ENCODE data around the gene DPP10.

DPP10 gene

GRCh38 chr2:115299199-115299598, 856.8 kb downstream of the DPP10 start:
- H3K18ac ChIP-seq (ENCODE audit: low read length), result no peak overlapping the region
- no peak overlapping the region for H3K4me2 ChIP-seq (ENCODE audit: low read length)
- H3K79me1 ChIP-seq (ENCODE audit: low read length), result no peaks in the 10 kb centered on the region
- no peak overlapping the region for H2BK15ac ChIP-seq (replicated peaks; ENCODE audit: low read depth)
- WGBS (ENCODE audit: extremely low coverage, insufficient coverage, low lambda C conversion rate), result no CpG with 5 or more reads among the region's 2 CpGs
- no peak overlapping the region for H4K5ac ChIP-seq (ENCODE audit: low read length)
- no peak overlapping the region for H4K8ac ChIP-seq (ENCODE audit: low read depth, low read length)
- no peak overlapping the region for H3K4ac ChIP-seq (ENCODE audit: low read depth, low read length)
- H3K23ac ChIP-seq (ENCODE audit: low read length), result no peak overlapping the region
- no peak overlapping the region for H2BK120ac ChIP-seq (ENCODE audit: low read depth, low read length)
- DNase-seq, result no peak
- no peak overlapping the region for H3K27ac ChIP-seq (ENCODE audit: low read depth, low read length)
- no peak overlapping the region for H3K56ac ChIP-seq (ENCODE audit: low read length)
- no peak overlapping the region for H3K4me3 ChIP-seq (ENCODE audit: low read length)
- no peak overlapping the region for H2AK5ac ChIP-seq (ENCODE audit: low read length)
- H3K36me3 ChIP-seq (ENCODE audit: control insufficient read depth, insufficient read depth, low read length), result no peaks in the 10 kb centered on the region
- no peaks in the 10 kb centered on the region for H3K27me3 ChIP-seq (ENCODE audit: insufficient read depth, low read length, poor library complexity)
- H3K79me2 ChIP-seq (ENCODE audit: control insufficient read depth, insufficient read depth, low read length), result no peaks in the 10 kb centered on the region
- H3K9ac ChIP-seq (ENCODE audit: low read length), result no peak overlapping the region
- no peaks in the 10 kb centered on the region for H3K4me1 ChIP-seq (ENCODE audit: control insufficient read depth, low read depth, low read length)
- no peak overlapping the region for H2BK5ac ChIP-seq (ENCODE audit: low read length)

GRCh38 chr2:115305712-115306111, 863.3 kb downstream of the DPP10 start:
- DNase-seq, result no peak
- Histone ChIP-seq H3K79me1 (ENCODE audit: low read length) (no peaks in the 10 kb centered on the region), H3K79me2 (ENCODE audit: control insufficient read depth, insufficient read depth, low read length) (no peaks in the 10 kb centered on the region), H4K8ac (ENCODE audit: low read depth, low read length) (no peak overlapping the region), H3K9ac (ENCODE audit: low read length) (no peak overlapping the region), H4K5ac (ENCODE audit: low read length) (no peak overlapping the region), H3K4ac (ENCODE audit: low read depth, low read length) (no peak overlapping the region), H3K36me3 (ENCODE audit: control insufficient read depth, insufficient read depth, low read length) (no peaks in the 10 kb centered on the region), H3K18ac (ENCODE audit: low read length) (no peak overlapping the region), H3K27ac (ENCODE audit: low read depth, low read length) (no peak overlapping the region), H3K4me3 (ENCODE audit: low read length) (no peak overlapping the region), H3K27me3 (ENCODE audit: insufficient read depth, low read length, poor library complexity) (no peaks in the 10 kb centered on the region), H3K4me2 (ENCODE audit: low read length) (no peak overlapping the region), H3K4me1 (ENCODE audit: control insufficient read depth, low read depth, low read length) (no peaks in the 10 kb centered on the region), H2BK120ac (ENCODE audit: low read depth, low read length) (no peak overlapping the region), H2BK15ac (replicated peaks; ENCODE audit: low read depth) (no peak overlapping the region), H3K56ac (ENCODE audit: low read length) (no peak overlapping the region), H2BK5ac (ENCODE audit: low read length) (no peak overlapping the region), H3K23ac (ENCODE audit: low read length) (no peak overlapping the region), H2AK5ac (ENCODE audit: low read length) (no peak overlapping the region)
- no CpG with 5 or more reads among the region's 1 CpG for WGBS (ENCODE audit: extremely low coverage, insufficient coverage, low lambda C conversion rate)

- no CpG with 5 or more reads among the region's 4 CpGs for WGBS (ENCODE audit: extremely low coverage, insufficient coverage, low lambda C conversion rate)
- Histone ChIP-seq H2BK120ac (ENCODE audit: low read depth, low read length) (no peak overlapping the region), H3K4ac (ENCODE audit: low read depth, low read length) (no peak overlapping the region), H3K27me3 (ENCODE audit: insufficient read depth, low read length, poor library complexity) (no peaks in the 10 kb centered on the region), H3K27ac (ENCODE audit: low read depth, low read length) (no peak overlapping the region), H3K18ac (ENCODE audit: low read length) (no peak overlapping the region), H4K8ac (ENCODE audit: low read depth, low read length) (no peak overlapping the region), H2BK5ac (ENCODE audit: low read length) (no peak overlapping the region), H3K56ac (ENCODE audit: low read length) (no peak overlapping the region), H3K23ac (ENCODE audit: low read length) (no peak overlapping the region), H3K79me2 (ENCODE audit: control insufficient read depth, insufficient read depth, low read length) (no peaks in the 10 kb centered on the region), H3K4me1 (ENCODE audit: control insufficient read depth, low read depth, low read length) (no peaks in the 10 kb centered on the region), H3K79me1 (ENCODE audit: low read length) (no peaks in the 10 kb centered on the region), H2BK15ac (replicated peaks; ENCODE audit: low read depth) (no peak overlapping the region), H3K36me3 (ENCODE audit: control insufficient read depth, insufficient read depth, low read length) (no peaks in the 10 kb centered on the region), H3K9ac (ENCODE audit: low read length) (no peak overlapping the region), H3K4me3 (ENCODE audit: low read length) (no peak overlapping the region), H2AK5ac (ENCODE audit: low read length) (no peak overlapping the region), H3K4me2 (ENCODE audit: low read length) (no peak overlapping the region), H4K5ac (ENCODE audit: low read length) (no peak overlapping the region)
- DNase-seq, result no peak
Observed at GRCh38 chr2:115314119-115314518, 871.7 kb downstream of the DPP10 start.

GRCh38 chr2:115327061-115327460, 884.6 kb downstream of the DPP10 start:
- no peaks in the 10 kb centered on the region for H3K79me2 ChIP-seq (ENCODE audit: control insufficient read depth, insufficient read depth, low read length)
- no peaks in the 10 kb centered on the region for H3K4me1 ChIP-seq (ENCODE audit: control insufficient read depth, low read depth, low read length)
- no peaks in the 10 kb centered on the region for H3K27me3 ChIP-seq (ENCODE audit: insufficient read depth, low read length, poor library complexity)
- no peak overlapping the region for H3K56ac ChIP-seq (ENCODE audit: low read length)
- no peak overlapping the region for H4K8ac ChIP-seq (ENCODE audit: low read depth, low read length)
- no peak overlapping the region for H2BK15ac ChIP-seq (replicated peaks; ENCODE audit: low read depth)
- H3K4me2 ChIP-seq (ENCODE audit: low read length), result no peak overlapping the region
- no peaks in the 10 kb centered on the region for H3K36me3 ChIP-seq (ENCODE audit: control insufficient read depth, insufficient read depth, low read length)
- no CpG with 5 or more reads among the region's 1 CpG for WGBS (ENCODE audit: extremely low coverage, insufficient coverage, low lambda C conversion rate)
- no peak overlapping the region for H3K23ac ChIP-seq (ENCODE audit: low read length)
- H3K18ac ChIP-seq (ENCODE audit: low read length), result no peak overlapping the region
- no peak overlapping the region for H2BK120ac ChIP-seq (ENCODE audit: low read depth, low read length)
- H3K27ac ChIP-seq (ENCODE audit: low read depth, low read length), result no peak overlapping the region
- H3K9ac ChIP-seq (ENCODE audit: low read length), result no peak overlapping the region
- DNase-seq, result no peak
- no peak overlapping the region for H3K4ac ChIP-seq (ENCODE audit: low read depth, low read length)
- no peak overlapping the region for H2BK5ac ChIP-seq (ENCODE audit: low read length)
- no peak overlapping the region for H3K4me3 ChIP-seq (ENCODE audit: low read length)
- no peaks in the 10 kb centered on the region for H3K79me1 ChIP-seq (ENCODE audit: low read length)
- H2AK5ac ChIP-seq (ENCODE audit: low read length), result no peak overlapping the region
- H4K5ac ChIP-seq (ENCODE audit: low read length), result no peak overlapping the region

GRCh38 chr2:115359550-115359949, 917.1 kb downstream of the DPP10 start:
- H2BK5ac ChIP-seq (ENCODE audit: low read length), result no peak overlapping the region
- no peak overlapping the region for H4K8ac ChIP-seq (ENCODE audit: low read depth, low read length)
- no peak overlapping the region for H3K4ac ChIP-seq (ENCODE audit: low read depth, low read length)
- H3K27ac ChIP-seq (ENCODE audit: low read depth, low read length), result no peak overlapping the region
- no peak overlapping the region for H3K9ac ChIP-seq (ENCODE audit: low read length)
- no peak overlapping the region for H2BK120ac ChIP-seq (ENCODE audit: low read depth, low read length)
- H3K4me2 ChIP-seq (ENCODE audit: low read length), result no peak overlapping the region
- H3K79me1 ChIP-seq (ENCODE audit: low read length), result no peaks in the 10 kb centered on the region
- H3K36me3 ChIP-seq (ENCODE audit: control insufficient read depth, insufficient read depth, low read length), result no peaks in the 10 kb centered on the region
- H3K56ac ChIP-seq (ENCODE audit: low read length), result no peak overlapping the region
- H3K4me3 ChIP-seq (ENCODE audit: low read length), result no peak overlapping the region
- H3K23ac ChIP-seq (ENCODE audit: low read length), result no peak overlapping the region
- no peak overlapping the region for H4K5ac ChIP-seq (ENCODE audit: low read length)
- no peak for DNase-seq
- no peaks in the 10 kb centered on the region for H3K27me3 ChIP-seq (ENCODE audit: insufficient read depth, low read length, poor library complexity)
- H2BK15ac ChIP-seq (replicated peaks; ENCODE audit: low read depth), result no peak overlapping the region
- H3K18ac ChIP-seq (ENCODE audit: low read length), result no peak overlapping the region
- H3K4me1 ChIP-seq (ENCODE audit: control insufficient read depth, low read depth, low read length), result peaks cover 2% of the 10 kb centered on the region
- H3K79me2 ChIP-seq (ENCODE audit: control insufficient read depth, insufficient read depth, low read length), result no peaks in the 10 kb centered on the region
- H2AK5ac ChIP-seq (ENCODE audit: low read length), result no peak overlapping the region

GRCh38 chr2:115364093-115364492, 921.7 kb downstream of the DPP10 start:
- Histone ChIP-seq H4K8ac (ENCODE audit: low read depth, low read length) (no peak overlapping the region), H3K27ac (ENCODE audit: low read depth, low read length) (peak overlapping the region; percentile 17), H3K27me3 (ENCODE audit: insufficient read depth, low read length, poor library complexity) (no peaks in the 10 kb centered on the region)

More at GRCh38 chr2:115364093-115364492, 921.7 kb downstream of the DPP10 start:
- no peaks in the 10 kb centered on the region for H3K36me3 ChIP-seq (ENCODE audit: control insufficient read depth, insufficient read depth, low read length)
- H4K5ac ChIP-seq (ENCODE audit: low read length), result no peak overlapping the region
- H2AK5ac ChIP-seq (ENCODE audit: low read length), result no peak overlapping the region
- no peak overlapping the region for H3K23ac ChIP-seq (ENCODE audit: low read length)
- no peak overlapping the region for H2BK120ac ChIP-seq (ENCODE audit: low read depth, low read length)
- H3K79me2 ChIP-seq (ENCODE audit: control insufficient read depth, insufficient read depth, low read length), result no peaks in the 10 kb centered on the region
- no peaks in the 10 kb centered on the region for H3K79me1 ChIP-seq (ENCODE audit: low read length)
- H3K4me1 ChIP-seq (ENCODE audit: control insufficient read depth, low read depth, low read length), result peaks cover 2% of the 10 kb centered on the region
- H3K4ac ChIP-seq (ENCODE audit: low read depth, low read length), result no peak overlapping the region
- no peak overlapping the region for H2BK15ac ChIP-seq (replicated peaks; ENCODE audit: low read depth)
- WGBS (ENCODE audit: extremely low coverage, insufficient coverage, low lambda C conversion rate), result no CpG with 5 or more reads among the region's 6 CpGs
- no peak overlapping the region for H2BK5ac ChIP-seq (ENCODE audit: low read length)
- peak; percentile 72 for DNase-seq
- no peak overlapping the region for H3K4me3 ChIP-seq (ENCODE audit: low read length)
- H3K56ac ChIP-seq (ENCODE audit: low read length), result no peak overlapping the region
- H3K9ac ChIP-seq (ENCODE audit: low read length), result no peak overlapping the region
- no peak overlapping the region for H3K18ac ChIP-seq (ENCODE audit: low read length)
- H3K4me2 ChIP-seq (ENCODE audit: low read length), result no peak overlapping the region

Measured in mesendoderm (in vitro differentiated cells).